Transverse colon (tissue), 4 donors: ENCODE measurements around the gene GRM4. TPM values are rescaled to one million over a fixed set of nuclear protein-coding genes. Genes with fewer than 3 reads are reported as not detected.
A peak's percentile ranks its signal among the peaks of the same experiment; 100 is the strongest.

Source experiments
- DNase-seq: peaks from one replicate; pipeline ENCODE4 v3.0.0-alpha.2; 2019
- H3K27ac ChIP-seq, 4 donors: fragments of 200-600 bp; sonication (generic); 2 replicates each; pipeline ENCODE4 v1.5.1; 2016 to 2018; ENCODE audit warnings: inconsistent platforms in 4 of 4
- H3K27me3 ChIP-seq: fragments of 200-600 bp; sonication (generic); 2 replicates; pipeline ENCODE4 v1.5.1; 2017; ENCODE audit warnings: inconsistent platforms
- H3K36me3 ChIP-seq, 4 donors: fragments of 200-600 bp; sonication (generic); 2 replicates each; pipeline ENCODE4 v1.5.1; 2017 to 2019; ENCODE audit warnings: inconsistent platforms in 4 of 4
- H3K4me1 ChIP-seq, 4 donors: fragments of 200-600 bp; sonication (generic); 2 replicates each; pipeline ENCODE4 v1.5.1; 2017 to 2020; ENCODE audit warnings: inconsistent platforms in 4 of 4
- H3K4me3 ChIP-seq, 4 donors: fragments of 200-600 bp; sonication (generic); 1 replicate in 1 of 4; 2 replicates in 3 of 4; pipeline versions ENCODE4 v1.5.1 to v1.6.1; 2017 to 2019; ENCODE audit warnings: inconsistent platforms in 4 of 4
- H3K9me3 ChIP-seq, 2 donors: fragments of 200-600 bp; sonication (generic); 2 replicates each; pipeline ENCODE4 v1.5.1; 2017 to 2019; ENCODE audit warnings: inconsistent platforms in 2 of 2
- EP300 ChIP-seq: sonication (generic); formaldehyde crosslinking; IDR thresholded peaks from one replicate; pipeline ENCODE4 v1.6.1; 2017; ENCODE audit warnings: antibody characterized with exemption, low read depth
- POLR2A ChIP-seq: fragments of 450-650 bp; IDR thresholded peaks from one replicate; pipeline ENCODE4 v1.6.1; 2016; ENCODE audit warnings: antibody characterized with exemption, mild to moderate bottlenecking, moderate library complexity
- POLR2AphosphoS5 ChIP-seq, 3 donors: sonication (generic); formaldehyde crosslinking; IDR thresholded peaks; one replicate each; pipeline ENCODE4 v1.6.1; 2016; ENCODE audit warnings: antibody characterized with exemption in 3 of 3
- WGBS, 2 donors: methylation state at CpG; one replicate each; pipeline ENCODE4 v1.1.5; 2018; ENCODE audit warnings: low coverage in 1 of 2; 5-methylcytosine and 5-hydroxymethylcytosine counted together
- in situ Hi-C, 4 donors: fragments of 200-750 bp; cut with MboI; loops; one replicate each; pipeline versions ENCODE4 v1.15.0 to v1.15.1; 2017; ENCODE audit warnings: low sequenced_read_pairs in 3 of 4, low pct_ligation_motif_present in 1 of 4, low pct_unique_long_range_greater_than_20kb in 1 of 4
- intact Hi-C: fragments of 100-400 bp; cut with DNase I; formaldehyde crosslinking; loops from one replicate; pipeline ENCODE4 v1.15.1; 2023; ENCODE audit warnings: low total_unique reads
- total RNA-seq, 4 donors: library from RNA; depleted of rRNA; stranded (reverse); fragments of >200 nt; gene quantifications; one replicate each; pipeline ENCODE4 v1.1.0, GENCODE V29; 2016
- TF ChIP-seq, protein P1 (sequence below), 5 experiments: fragments of 200-600 bp in 3 of 5; fragments of 450-650 bp in 2 of 5; sonication (generic) in 3 of 5; IDR thresholded peaks; 1 replicate in 2 of 5; 2 replicates in 3 of 5; pipeline ENCODE4 v1.5.1; 2016 to 2017; ENCODE audit warnings: antibody characterized with exemption in 5 of 5, inconsistent platforms in 3 of 5, mild to moderate bottlenecking in 2 of 5, moderate library complexity in 1 of 5

Gene GRM4
- total RNA-seq, 4 donors from 2014 or later = not detected

DNA sequence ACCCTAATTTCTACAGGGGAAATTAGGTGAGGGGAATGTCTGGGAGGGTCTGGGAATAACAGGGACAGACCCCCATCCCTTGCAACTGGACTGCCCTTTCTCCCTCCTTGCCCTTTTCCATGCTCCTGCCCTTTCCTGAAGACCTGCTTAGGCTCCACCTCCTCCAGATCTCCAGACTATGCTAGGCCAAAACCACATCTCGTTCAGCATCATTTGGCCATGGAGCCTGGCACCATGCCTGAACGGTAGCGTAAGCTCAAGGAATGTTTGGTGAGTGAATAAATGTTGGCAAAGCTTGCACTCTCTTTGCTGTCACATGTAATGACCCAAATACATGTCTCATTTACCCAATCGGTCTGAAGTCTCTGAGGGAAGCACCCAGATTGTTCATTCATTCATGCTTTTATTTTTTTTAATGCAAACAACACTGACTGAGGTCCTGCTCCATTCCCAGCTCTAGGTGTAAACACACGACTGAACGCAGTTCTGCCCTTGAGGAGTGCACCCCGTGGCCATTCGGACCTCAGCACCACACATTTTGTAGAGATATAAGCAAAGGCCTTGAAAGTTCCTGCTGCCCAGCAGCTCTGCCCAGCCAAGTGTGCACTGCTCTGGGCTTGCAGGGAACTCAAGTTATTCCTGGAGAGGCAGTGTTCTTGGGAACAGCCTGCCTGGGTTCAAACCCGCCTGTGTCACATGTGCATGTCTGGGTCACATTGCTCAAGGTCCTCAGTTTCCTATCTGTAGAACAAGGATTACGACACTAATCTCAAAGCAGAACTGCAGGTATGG is 1.1 kb upstream of the GRM4 start:
- Histone ChIP-seq H3K36me3 (no peaks in the 10 kb centered on the region), H3K4me1 (peaks cover 14 to 35% (median 24%) of the 10 kb centered on the region in 4 donors), H3K27me3 (peaks cover 90% of the 10 kb centered on the region), H3K9me3 (no peaks in the 10 kb centered on the region), H3K27ac (no peak overlapping the region), H3K4me3 (no peak overlapping the region)
- TF ChIP-seq, protein P1, sequence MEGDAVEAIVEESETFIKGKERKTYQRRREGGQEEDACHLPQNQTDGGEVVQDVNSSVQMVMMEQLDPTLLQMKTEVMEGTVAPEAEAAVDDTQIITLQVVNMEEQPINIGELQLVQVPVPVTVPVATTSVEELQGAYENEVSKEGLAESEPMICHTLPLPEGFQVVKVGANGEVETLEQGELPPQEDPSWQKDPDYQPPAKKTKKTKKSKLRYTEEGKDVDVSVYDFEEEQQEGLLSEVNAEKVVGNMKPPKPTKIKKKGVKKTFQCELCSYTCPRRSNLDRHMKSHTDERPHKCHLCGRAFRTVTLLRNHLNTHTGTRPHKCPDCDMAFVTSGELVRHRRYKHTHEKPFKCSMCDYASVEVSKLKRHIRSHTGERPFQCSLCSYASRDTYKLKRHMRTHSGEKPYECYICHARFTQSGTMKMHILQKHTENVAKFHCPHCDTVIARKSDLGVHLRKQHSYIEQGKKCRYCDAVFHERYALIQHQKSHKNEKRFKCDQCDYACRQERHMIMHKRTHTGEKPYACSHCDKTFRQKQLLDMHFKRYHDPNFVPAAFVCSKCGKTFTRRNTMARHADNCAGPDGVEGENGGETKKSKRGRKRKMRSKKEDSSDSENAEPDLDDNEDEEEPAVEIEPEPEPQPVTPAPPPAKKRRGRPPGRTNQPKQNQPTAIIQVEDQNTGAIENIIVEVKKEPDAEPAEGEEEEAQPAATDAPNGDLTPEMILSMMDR (IDR thresholded peaks at IDR 0.05) = no peak
- TF ChIP-seq EP300 (no peak), POLR2A (no peak), POLR2AphosphoS5 (IDR thresholded peaks at IDR 0.05) (no peak)
- DNase-seq = no peak
- 20 to 78% methylated on average over 1 to 10 of the region's 10 CpGs for WGBS, 2 donors
- intact Hi-C loops (no loop called here), in situ Hi-C loops (no loop called here)

DNA sequence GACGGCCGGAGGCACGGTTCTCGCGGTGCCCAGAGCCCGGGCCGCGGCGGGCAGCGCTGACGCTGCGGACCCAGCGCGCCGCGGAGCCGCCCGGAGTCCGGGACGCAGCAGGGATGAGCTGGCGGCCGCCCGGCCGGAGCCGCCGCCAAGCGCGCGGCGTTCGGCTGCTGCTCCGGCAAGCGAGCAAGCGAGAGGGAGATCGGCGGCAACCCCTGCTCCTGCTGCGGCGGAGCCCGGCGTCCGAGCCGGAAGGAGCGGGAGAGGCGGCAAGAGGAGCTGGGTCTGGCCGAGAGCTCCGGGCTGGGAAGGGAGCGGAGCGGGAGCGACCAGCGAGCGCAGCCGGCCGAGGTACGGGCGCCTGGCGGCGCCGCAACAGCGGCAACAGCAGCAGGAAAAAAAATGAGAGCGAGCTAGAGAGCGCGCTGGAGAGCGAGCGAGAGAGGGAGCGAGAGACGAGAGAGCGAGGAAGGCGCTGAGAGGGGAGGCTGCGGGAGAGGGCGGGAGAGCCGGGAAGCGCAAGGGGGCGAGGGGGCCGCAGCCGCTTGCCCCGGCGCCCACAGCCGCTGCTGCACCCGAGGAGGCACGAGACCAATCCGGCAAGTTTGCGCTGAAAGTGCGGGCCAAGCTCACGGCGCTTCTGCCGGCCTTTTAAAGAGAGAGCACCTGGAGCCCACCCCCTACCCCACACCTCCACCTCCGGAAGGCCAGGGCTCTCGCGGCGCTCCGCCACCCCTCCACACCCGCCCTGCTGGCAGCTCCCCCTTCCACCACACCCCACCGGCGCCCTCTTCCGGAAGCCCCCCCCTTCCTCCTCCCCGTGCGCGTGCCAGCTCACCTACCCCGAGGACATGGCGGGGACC is 496 bp downstream of the GRM4 start:
- 1 to 7% methylated on average over 9 to 66 of the region's 100 CpGs for WGBS, 2 donors
- Histone ChIP-seq H3K36me3 (no peaks in the 10 kb centered on the region), H3K4me3 (peak overlapping the region in 3 of 4 donors; percentile 16 to 51 (median 25)), H3K27me3 (peaks cover 90% of the 10 kb centered on the region), H3K4me1 (peaks cover 14 to 35% (median 24%) of the 10 kb centered on the region in 4 donors), H3K9me3 (no peaks in the 10 kb centered on the region), H3K27ac (no peak overlapping the region)
- TF ChIP-seq, protein P1 (IDR thresholded peaks at IDR 0.05) = no peak
- TF ChIP-seq POLR2A (no peak), EP300 (no peak), POLR2AphosphoS5 (IDR thresholded peaks at IDR 0.05) (no peak)
- in situ Hi-C loops (no loop called here), intact Hi-C loops (no loop called here)
- DNase-seq = no peak

DNA sequence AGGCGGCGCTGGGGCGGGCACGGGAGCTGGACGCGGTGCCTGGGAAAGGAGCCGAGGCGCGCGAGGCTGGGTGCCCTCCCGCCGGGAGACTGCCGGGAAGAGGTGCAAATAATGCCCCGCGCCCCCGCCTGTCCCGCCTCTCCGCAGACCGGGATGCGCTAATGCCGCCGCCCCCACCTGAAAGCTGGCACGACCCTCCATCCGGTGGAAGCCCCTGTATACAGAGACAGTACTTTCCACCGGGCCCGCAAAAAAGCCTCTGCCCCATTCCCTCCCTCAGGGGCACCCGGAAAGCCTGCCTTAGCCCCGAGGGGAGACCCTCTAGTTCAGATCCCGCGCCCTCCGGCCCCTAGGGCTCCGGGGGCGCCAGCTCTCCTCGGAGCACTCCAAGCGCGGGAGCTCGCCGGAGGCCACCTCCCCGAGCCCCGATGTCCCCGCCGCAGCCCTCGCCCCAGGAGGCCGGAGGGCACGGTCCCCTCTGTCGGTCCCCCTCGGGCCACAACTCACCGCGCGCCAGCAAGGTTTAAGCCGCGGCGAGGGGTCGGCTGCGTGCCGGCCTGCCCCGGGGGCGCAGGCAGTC is 1.2 kb downstream of the GRM4 start:
- peaks cover 90% of the 10 kb centered on the region for H3K27me3 ChIP-seq
- no peaks in the 10 kb centered on the region for H3K36me3 ChIP-seq
- H3K27ac ChIP-seq = no peak overlapping the region
- WGBS, 2 donors = 0 to 6% methylated on average over 12 to 32 of the region's 58 CpGs
- H3K4me1 ChIP-seq = peaks cover 14 to 35% (median 24%) of the 10 kb centered on the region in 4 donors
- in situ Hi-C loops = no loop called here
- intact Hi-C loops = no loop called here
- no peak for DNase-seq
- H3K4me3 ChIP-seq = peak overlapping the region in 3 of 4 donors; percentile 16 to 51 (median 25)
- H3K9me3 ChIP-seq = no peaks in the 10 kb centered on the region
- TF ChIP-seq POLR2AphosphoS5 (IDR thresholded peaks at IDR 0.05) = no peak
- TF ChIP-seq POLR2A = no peak
- TF ChIP-seq EP300 = no peak
- TF ChIP-seq, protein P1 (IDR thresholded peaks at IDR 0.05) = no peak
